ENCODE results near the gene TMEM273. TPM values are rescaled to one million over a fixed set of nuclear protein-coding genes. Genes with fewer than 3 reads are reported as not detected.
A peak's percentile ranks its signal among the peaks of the same experiment; 100 is the strongest.

Gene TMEM273
- total RNA-seq, 1 donor from 2014 or later: 1.4 TPM

GRCh38 chr10:49116509-49117375 is 71.4 kb downstream of the TMEM273 start:
- no peak for DNase-seq (ENCODE audit: low spot score)

- no peak for DNase-seq (ENCODE audit: low spot score)
Measured at GRCh38 chr10:49115796-49116508, 72.2 kb downstream of the TMEM273 start.

- DNase-seq (ENCODE audit: low spot score): peak; percentile 72
Measured at GRCh38 chr10:49115015-49115795, 73.0 kb downstream of the TMEM273 start, which contains the start of gene VSTM4. Gene VSTM4 (minus strand): TSS chr10:49115522. CDS start chr10:49115485, 37 bp downstream.

GRCh38 chr10:49114718-49115014 is 73.5 kb downstream of the TMEM273 start:
- DNase-seq (ENCODE audit: low spot score): no peak

- DNase-seq (ENCODE audit: low spot score): no peak
Measured at GRCh38 chr10:49113741-49114141, 74.5 kb downstream of the TMEM273 start.

- no peak for DNase-seq (ENCODE audit: low spot score)
Measured at GRCh38 chr10:49112851-49113250, 75.3 kb downstream of the TMEM273 start.

GRCh38 chr10:49112098-49112497 is 76.1 kb downstream of the TMEM273 start:
- no peak for DNase-seq (ENCODE audit: low spot score)

GRCh38 chr10:49111320-49111698 is 76.9 kb downstream of the TMEM273 start:
- no peak for DNase-seq (ENCODE audit: low spot score)

- no peak for DNase-seq (ENCODE audit: low spot score)
Measured at GRCh38 chr10:49110684-49111319, 77.4 kb downstream of the TMEM273 start.

GRCh38 chr10:49109669-49110340 is 78.4 kb downstream of the TMEM273 start:
- DNase-seq (ENCODE audit: low spot score): peak; percentile 85

- DNase-seq (ENCODE audit: low spot score): no peak
Measured at GRCh38 chr10:49108656-49109055, 79.5 kb downstream of the TMEM273 start.

- no peak for DNase-seq (ENCODE audit: low spot score)
Measured at GRCh38 chr10:49107887-49108267, 80.3 kb downstream of the TMEM273 start.

GRCh38 chr10:49107111-49107886 is 80.9 kb downstream of the TMEM273 start:
- DNase-seq (ENCODE audit: low spot score): no peak

- no peak for DNase-seq (ENCODE audit: low spot score)
Measured at GRCh38 chr10:49106451-49106850, 81.7 kb downstream of the TMEM273 start.

- no peak for DNase-seq (ENCODE audit: low spot score)
Measured at GRCh38 chr10:49105076-49105475, 83.1 kb downstream of the TMEM273 start.

Other genes with a start within 250 kb of the TMEM273 start
- 0.48 TPM for gene LRRC18, start 248.6 kb downstream of the TMEM273 start, total RNA-seq (ENCODE audit: insufficient read depth, low replicate concordance)
- 8.4 TPM for gene VSTM4, start 72.9 kb downstream of the TMEM273 start, total RNA-seq (ENCODE audit: insufficient read depth, low replicate concordance)
- not detected for gene FAM170B, start 54.4 kb downstream of the TMEM273 start, total RNA-seq (ENCODE audit: insufficient read depth, low replicate concordance)
- gene C10orf71, start 110.8 kb upstream of the TMEM273 start, total RNA-seq (ENCODE audit: insufficient read depth, low replicate concordance): 3.6 TPM
- 0.48 TPM for gene DRGX, start 207.7 kb upstream of the TMEM273 start, total RNA-seq (ENCODE audit: insufficient read depth, low replicate concordance)